Right renal cortex interstitium (tissue), 3 donors: ENCODE results near the gene CLASRP. TPM values are rescaled to one million over a fixed set of nuclear protein-coding genes. Genes with fewer than 3 reads are reported as not detected.
"Not testable (repeated sequence)": the region's sequence is repeated elsewhere in the genome, so short reads cannot be mapped to it uniquely, and the experiment has no call there.

ENCODE experiments used
- DNase-seq, 3 donors: peaks; one replicate each; pipeline ENCODE4 v3.0.0-alpha.2; 2013; ENCODE audit warnings: low read depth in 3 of 3, low spot score in 2 of 3
- polyA plus RNA-seq, 3 donors: library from polyadenylated mRNA; unstranded; fragments of 120-200 nt; gene quantifications; one replicate each; pipeline ENCODE4 v1.2.1, GENCODE V29; 2013; ENCODE audit not compliant: insufficient read length in 3 of 3

Gene CLASRP
- 10 to 100 TPM; 54.1 to 59.4 (median 56.6) TPM for polyA plus RNA-seq

- DNase-seq: peak; percentile 77 to 83 (median 81)
Measured at GRCh38 chr19:45038931-45039893, at the start of gene CLASRP. Gene CLASRP (plus strand): TSS chr19:45039045. CDS start chr19:45040213, 1,168 bp downstream.

GRCh38 chr19:44990459-44990858, 48.4 kb upstream of the CLASRP start:
- DNase-seq: no peak

- DNase-seq: no peak
Measured at GRCh38 chr19:44990966-44991365, 47.9 kb upstream of the CLASRP start.

GRCh38 chr19:44992336-44993163, 46.3 kb upstream of the CLASRP start:
- no peak for DNase-seq

GRCh38 chr19:44993526-44993925, 45.3 kb upstream of the CLASRP start:
- no peak for DNase-seq

- DNase-seq: no peak
Measured at GRCh38 chr19:44993926-44994537, 44.8 kb upstream of the CLASRP start.

GRCh38 chr19:44998025-44998424, 40.8 kb upstream of the CLASRP start:
- DNase-seq: no peak

- DNase-seq: not testable (repeated sequence)
Measured at GRCh38 chr19:44999131-44999925, 39.5 kb upstream of the CLASRP start.

GRCh38 chr19:45000665-45001064, 38.2 kb upstream of the CLASRP start:
- DNase-seq: not testable (repeated sequence)

- DNase-seq: peak; percentile 23 to 82 (median 78)
Measured at GRCh38 chr19:45001087-45001739, 37.6 kb upstream of the CLASRP start, which contains the start of gene RELB. Gene RELB (plus strand): TSS chr19:45001464. CDS start chr19:45001580, 116 bp downstream.

GRCh38 chr19:45003485-45003884, 35.4 kb upstream of the CLASRP start:
- DNase-seq: no peak

GRCh38 chr19:45005787-45006186, 33.1 kb upstream of the CLASRP start:
- no peak for DNase-seq

GRCh38 chr19:45008552-45008951, 30.3 kb upstream of the CLASRP start:
- no peak for DNase-seq

GRCh38 chr19:45009625-45010255, 29.1 kb upstream of the CLASRP start:
- no peak for DNase-seq

- no peak for DNase-seq
Measured at GRCh38 chr19:45010306-45010705, 28.5 kb upstream of the CLASRP start.

GRCh38 chr19:45011959-45012358, 26.9 kb upstream of the CLASRP start:
- DNase-seq: no peak

GRCh38 chr19:45016388-45017314, 22.2 kb upstream of the CLASRP start:
- DNase-seq: peak; percentile 18 to 29 (median 25)

GRCh38 chr19:45019187-45019586, 19.7 kb upstream of the CLASRP start:
- DNase-seq: no peak
